ENCODE results near the gene ARHGEF11.

ARHGEF11 gene

DNA sequence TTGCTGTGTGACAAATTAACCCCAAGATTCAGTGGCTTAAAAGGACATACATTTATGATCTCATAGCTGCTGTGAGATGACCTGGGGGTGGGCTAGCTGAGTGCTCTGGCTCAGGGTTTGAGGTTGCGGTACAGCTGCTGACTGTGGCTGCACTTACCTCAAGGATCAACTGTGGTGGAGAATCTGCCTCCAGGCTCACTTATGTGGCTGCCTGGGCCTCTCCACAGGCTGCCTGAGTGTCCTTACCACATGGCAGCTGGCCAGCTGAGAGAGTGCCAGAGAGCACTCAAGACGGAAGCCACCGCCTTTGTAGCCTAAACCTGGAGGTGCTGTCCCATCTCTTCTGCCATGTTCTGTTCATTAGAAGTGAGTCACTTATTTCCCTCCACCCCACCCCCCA lies 119.4 kb downstream of the ARHGEF11 start:
- ATAC-seq (replicated peaks) (peak; percentile 72), DNase-seq (peak in 1 of 3 experiments; percentile 12)
- no peaks in the 10 kb centered on the region for H3K36me3 Mint-ChIP-seq (ENCODE audit: insufficient read depth)
- no peak overlapping the region for H3K27ac Mint-ChIP-seq
- H3K9me3 Mint-ChIP-seq = no peaks in the 10 kb centered on the region
- H3K4me3 Mint-ChIP-seq = no peak overlapping the region
- H3K27me3 Mint-ChIP-seq = peaks cover 85 to 100% of the 10 kb centered on the region in 2 donors
- peaks cover 9 to 13% of the 10 kb centered on the region in 2 donors for H3K4me1 Mint-ChIP-seq (ENCODE audit: low read depth in 2 of 2)

DNA sequence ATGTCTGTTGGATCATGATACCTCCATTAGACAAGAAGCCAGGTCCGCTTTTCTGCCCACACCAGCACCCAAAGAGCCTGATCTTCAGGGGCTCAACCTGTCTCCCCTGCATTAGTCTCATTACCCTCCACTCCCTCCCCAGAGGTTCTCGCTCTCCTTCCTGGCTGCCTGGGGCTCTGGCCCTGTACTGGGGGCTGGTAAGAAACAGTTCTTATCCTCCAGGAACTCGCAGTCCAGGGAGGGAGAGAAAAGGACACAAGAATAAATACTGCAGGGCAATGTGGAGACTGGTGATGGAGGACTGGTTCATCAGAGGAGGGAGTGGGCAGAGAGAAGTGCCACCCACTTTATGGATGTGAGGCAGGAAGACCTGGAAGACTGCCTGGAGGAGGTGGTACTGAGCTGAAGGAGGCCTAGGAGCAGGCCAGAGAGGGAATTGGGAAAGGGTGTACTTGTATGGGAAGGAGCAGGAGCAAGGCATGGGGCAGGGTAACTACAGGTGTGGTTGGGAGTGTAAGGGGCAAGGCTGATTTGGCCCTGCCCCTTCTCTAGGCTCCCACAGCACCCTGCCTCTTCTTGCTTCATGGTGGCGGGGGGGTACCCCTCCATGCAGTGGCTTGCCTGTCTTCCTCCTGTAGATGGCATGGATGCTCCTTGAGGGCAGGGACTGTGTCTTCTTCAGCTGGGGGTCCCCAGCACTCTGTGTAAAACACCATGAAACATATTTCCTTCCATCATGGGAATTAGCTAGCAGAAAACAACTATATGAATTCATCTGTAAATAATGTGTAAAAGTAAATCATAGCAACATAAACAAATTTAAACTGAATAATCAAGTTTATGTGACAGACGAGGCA lies 120.2 kb downstream of the ARHGEF11 start:
- no peak for ATAC-seq (replicated peaks)
- no peak for DNase-seq
- Mint-ChIP-seq H3K4me1 (ENCODE audit: low read depth in 2 of 2) (peaks cover 9 to 16% of the 10 kb centered on the region in 2 donors), H3K27ac (no peak overlapping the region), H3K27me3 (peaks cover 85 to 100% of the 10 kb centered on the region in 2 donors), H3K4me3 (no peak overlapping the region), H3K36me3 (ENCODE audit: insufficient read depth) (peaks cover 2% of the 10 kb centered on the region), H3K9me3 (no peaks in the 10 kb centered on the region)

DNA sequence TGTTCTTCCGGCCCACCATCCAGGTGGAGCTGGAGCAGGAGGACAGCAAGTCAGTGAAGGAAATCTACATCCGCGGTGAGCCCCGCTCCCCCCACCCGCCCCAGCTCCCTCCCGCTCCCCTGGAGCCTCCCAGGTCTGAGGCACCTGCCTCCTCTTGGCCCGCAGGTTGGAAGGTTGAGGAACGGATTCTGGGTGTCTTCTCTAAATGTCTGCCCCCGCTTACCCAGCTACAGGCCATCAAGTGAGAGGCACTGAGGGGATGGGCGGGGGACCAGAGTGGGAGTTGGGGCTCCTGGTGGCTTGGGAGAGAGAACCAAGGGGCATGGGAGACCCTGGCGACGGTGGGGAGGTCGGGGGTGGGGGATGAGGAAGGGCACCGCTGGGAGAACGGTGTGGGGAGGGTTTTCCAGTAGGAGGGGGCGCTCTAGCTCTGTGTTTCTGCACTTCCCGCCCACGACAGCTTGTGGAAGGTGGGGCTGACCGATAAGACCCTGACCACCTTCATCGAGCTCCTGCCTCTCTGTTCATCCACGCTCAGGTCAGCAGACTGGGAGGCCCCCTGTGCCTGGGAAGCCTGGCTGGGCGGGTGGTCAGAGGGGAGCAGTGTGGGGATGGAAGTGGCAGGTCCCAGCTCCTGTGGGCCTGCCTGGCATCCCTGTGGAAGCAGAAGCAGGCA lies 120.9 kb downstream of the ARHGEF11 start:
- Mint-ChIP-seq H3K36me3 (ENCODE audit: insufficient read depth) (peaks cover 2% of the 10 kb centered on the region), H3K27me3 (peaks cover 85 to 99% of the 10 kb centered on the region in 2 donors), H3K4me1 (ENCODE audit: low read depth in 2 of 2) (peaks cover 9 to 17% of the 10 kb centered on the region in 2 donors), H3K4me3 (no peak overlapping the region), H3K9me3 (no peaks in the 10 kb centered on the region), H3K27ac (no peak overlapping the region)
- DNase-seq (no peak), ATAC-seq (replicated peaks) (no peak)

DNA sequence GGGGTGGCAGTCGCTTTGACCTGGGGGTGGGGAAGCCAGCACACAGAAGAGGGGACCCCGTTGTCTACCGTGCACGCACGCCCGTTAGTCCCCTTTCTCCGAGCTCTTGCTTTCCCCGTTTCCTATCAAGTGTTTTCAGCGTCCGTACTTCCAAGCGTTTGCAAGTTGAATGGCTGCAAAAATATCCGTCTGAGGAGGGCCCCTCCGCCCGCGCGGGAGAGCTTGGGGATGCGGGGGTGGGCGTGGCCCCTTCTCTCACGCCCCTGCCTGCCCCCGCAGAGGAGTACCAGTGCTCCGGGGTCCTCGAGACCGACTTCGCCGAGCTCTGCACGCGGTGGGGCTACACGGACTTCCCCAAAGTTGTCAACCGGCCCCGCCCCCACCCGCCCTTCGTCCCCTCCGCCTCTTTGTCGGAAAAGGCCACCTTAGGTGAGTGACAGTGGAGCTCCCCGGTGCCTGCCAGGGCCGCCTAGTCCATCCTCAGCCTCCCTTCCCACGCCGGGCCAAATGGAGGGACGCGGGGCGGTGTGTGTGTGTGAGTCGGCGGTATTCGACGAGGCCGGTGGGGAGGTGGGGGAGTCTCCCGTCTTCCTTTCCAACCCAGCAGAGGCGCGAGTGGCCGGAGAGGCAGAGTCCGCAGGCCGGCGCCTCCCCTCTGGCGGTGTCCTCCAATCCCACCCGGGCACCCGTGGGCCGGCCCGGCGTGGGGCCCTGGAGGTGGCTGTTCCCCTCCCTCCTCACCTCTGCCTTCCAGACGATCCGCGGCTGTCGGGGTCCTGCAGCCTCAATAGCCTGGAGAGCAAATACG lies 121.7 kb downstream of the ARHGEF11 start:
- Mint-ChIP-seq H3K27ac (no peak overlapping the region), H3K36me3 (ENCODE audit: insufficient read depth) (peaks cover 2% of the 10 kb centered on the region), H3K27me3 (peaks cover 83 to 99% of the 10 kb centered on the region in 2 donors), H3K4me1 (ENCODE audit: low read depth in 2 of 2) (peaks cover 9 to 17% of the 10 kb centered on the region in 2 donors), H3K9me3 (no peaks in the 10 kb centered on the region), H3K4me3 (peak overlapping the region; percentile 15 to 44)
- ATAC-seq (replicated peaks) (no peak), DNase-seq (no peak)

DNA sequence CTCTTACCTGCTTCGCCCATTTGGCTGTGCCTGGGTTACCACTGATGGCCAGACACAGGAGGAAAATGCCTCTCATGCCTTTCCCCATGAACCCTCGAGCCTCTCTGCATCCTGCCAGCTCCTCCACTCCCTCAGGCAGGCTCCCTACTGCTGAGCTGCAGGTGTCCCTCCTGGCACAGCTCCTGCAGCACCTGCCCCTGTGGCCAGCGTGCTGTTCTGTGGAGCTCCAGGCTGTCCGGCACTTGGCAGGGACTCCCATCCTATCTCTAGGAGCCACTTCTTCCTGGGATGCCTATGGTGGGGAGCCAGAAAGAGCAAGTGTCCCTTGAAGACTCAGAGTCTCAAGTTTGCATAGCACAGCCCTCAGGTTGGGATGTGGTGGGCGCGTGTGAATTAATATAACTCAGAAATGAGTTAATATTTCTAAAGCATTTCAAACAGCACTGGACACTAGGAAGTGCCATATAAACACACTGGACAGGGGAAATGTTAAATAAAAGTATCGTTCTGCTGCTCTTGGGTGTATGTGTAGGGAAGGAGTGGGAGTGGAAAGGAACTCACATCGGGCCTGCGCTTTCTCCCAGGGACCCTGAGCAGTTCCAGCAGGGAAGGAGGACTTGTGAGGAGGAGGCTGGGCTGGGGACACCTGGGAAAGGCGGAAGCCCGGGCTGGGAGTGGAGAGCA lies 122.4 kb downstream of the ARHGEF11 start:
- no peak for ATAC-seq (replicated peaks)
- Mint-ChIP-seq H3K36me3 (ENCODE audit: insufficient read depth) (peaks cover 2% of the 10 kb centered on the region), H3K9me3 (no peaks in the 10 kb centered on the region), H3K4me3 (peak overlapping the region; percentile 44 to 48), H3K27ac (no peak overlapping the region), H3K4me1 (ENCODE audit: low read depth in 2 of 2) (peaks cover 8 to 17% of the 10 kb centered on the region in 2 donors), H3K27me3 (peaks cover 82 to 99% of the 10 kb centered on the region in 2 donors)
- DNase-seq = no peak

DNA sequence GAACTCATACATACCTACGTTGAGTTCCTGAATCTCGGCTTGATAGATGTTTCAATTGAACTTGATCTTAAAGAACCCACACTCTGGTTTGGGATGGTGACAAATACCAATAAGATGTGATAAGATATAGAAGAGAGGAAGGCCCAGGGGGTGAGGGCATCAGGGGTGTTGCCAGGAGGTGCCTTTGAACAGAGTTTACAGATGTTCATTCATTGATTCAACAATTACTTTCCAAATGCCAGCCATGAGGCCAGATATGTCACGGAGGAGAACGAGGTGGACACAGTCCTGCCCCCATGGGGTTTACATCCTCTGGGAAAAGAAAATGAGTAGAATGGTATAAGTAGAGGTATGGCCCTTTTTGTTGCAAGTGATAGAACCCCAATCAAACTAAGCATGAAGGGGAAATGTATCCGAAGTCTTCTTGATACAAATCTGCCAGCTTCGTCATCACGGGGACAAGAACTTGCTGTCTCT lies 124.5 kb downstream of the ARHGEF11 start:
- peaks cover 73 to 96% of the 10 kb centered on the region in 2 donors for H3K27me3 Mint-ChIP-seq
- no peak overlapping the region for H3K27ac Mint-ChIP-seq
- no peak overlapping the region for H3K4me3 Mint-ChIP-seq
- ATAC-seq (replicated peaks) (no peak), DNase-seq (no peak)
- peaks cover 5 to 8% of the 10 kb centered on the region in 2 donors for H3K4me1 Mint-ChIP-seq (ENCODE audit: low read depth in 2 of 2)
- H3K9me3 Mint-ChIP-seq = no peaks in the 10 kb centered on the region
- peaks cover 2% of the 10 kb centered on the region for H3K36me3 Mint-ChIP-seq (ENCODE audit: insufficient read depth)

DNA sequence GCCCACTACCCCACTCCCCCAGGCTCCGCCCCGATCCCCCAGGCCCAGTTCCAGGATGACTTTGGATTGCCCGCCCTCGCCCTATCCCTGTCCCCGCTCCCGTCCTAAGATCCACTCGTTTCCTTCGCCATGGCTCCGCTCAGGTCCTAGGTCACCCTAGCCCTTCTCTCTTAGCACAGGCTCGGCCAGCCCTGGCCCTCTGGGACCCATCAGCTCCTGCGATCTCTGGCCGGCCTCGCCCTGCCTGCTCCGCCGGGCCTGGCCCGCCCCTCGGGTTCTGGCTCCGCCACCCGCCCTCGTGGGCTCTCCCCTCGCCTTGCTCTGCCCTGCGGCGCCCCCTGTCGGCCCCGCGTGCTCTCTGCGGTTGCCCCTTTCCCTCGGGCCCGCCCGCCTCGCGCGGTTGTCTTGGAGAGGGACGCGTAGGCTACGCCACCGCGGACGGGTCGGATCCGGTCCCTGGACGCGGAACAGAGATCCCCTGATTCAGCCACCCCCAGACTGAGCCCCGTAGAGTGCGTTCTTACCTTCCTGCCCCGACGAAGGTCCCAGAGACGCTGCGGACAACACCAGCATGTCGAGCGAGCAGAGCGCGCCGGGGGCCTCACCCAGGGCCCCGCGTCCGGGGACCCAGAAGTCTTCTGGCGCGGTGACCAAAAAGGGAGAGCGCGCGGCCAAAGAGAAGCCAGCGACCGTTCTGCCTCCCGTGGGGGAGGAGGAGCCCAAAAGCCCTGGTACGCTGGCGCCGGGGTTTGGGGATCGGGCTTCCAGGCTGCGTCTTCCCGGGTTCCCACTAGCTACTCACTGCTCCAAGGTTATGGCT lies 125.1 kb downstream of the ARHGEF11 start, which contains the start of gene LRRC71:
Gene LRRC71, plus strand, starts transcription at position 400 of the 820 bp plus-strand sequence. Its CDS starts 172 bp downstream, at position 572.
- DNase-seq = peak; percentile 42 to 50 (median 43)
- Mint-ChIP-seq H3K27ac (no peak within 1 kb of the TSS), H3K4me3 (no peak within 1 kb of the TSS)

DNA sequence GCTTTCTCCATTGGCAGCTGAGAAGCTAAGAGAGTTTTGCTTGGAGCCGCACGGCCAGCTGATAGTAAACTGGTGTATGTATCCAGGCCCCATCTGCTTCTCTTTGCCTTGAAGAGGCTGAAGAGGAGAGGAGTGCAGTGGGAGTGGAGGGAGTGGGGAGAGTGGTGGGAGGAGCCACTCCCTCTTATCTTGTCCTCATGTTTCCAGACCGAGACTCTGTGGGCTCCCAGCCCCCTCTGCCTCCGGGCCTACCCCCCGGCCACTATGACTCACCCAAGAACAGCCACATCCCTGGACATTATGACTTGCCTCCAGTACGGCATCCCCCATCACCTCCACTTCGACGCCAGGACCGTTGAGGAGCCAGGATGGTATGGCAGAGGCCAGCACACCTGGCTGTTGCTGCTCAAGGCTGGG lies 131.1 kb downstream of the ARHGEF11 start:
- Mint-ChIP-seq H3K27me3 (peaks cover 57 to 90% of the 10 kb centered on the region in 2 donors), H3K4me3 (no peak overlapping the region), H3K4me1 (ENCODE audit: low read depth in 2 of 2) (peaks cover 3 to 4% of the 10 kb centered on the region in 2 donors), H3K27ac (no peak overlapping the region), H3K36me3 (ENCODE audit: insufficient read depth) (no peaks in the 10 kb centered on the region), H3K9me3 (no peaks in the 10 kb centered on the region)
- ATAC-seq (replicated peaks) (no peak), DNase-seq (no peak)

More for the DNA sequence above, 125.1 kb downstream of the ARHGEF11 start, which contains the start of gene LRRC71:
- H3K27me3 Mint-ChIP-seq = peaks cover 73 to 96% of the 10 kb centered on the region in 2 donors
- ATAC-seq (replicated peaks) = peak; percentile 86
- no peaks in the 10 kb centered on the region for H3K9me3 Mint-ChIP-seq
- H3K4me1 Mint-ChIP-seq (ENCODE audit: low read depth in 2 of 2) = peaks cover 5 to 8% of the 10 kb centered on the region in 2 donors
- peaks cover 2% of the 10 kb centered on the region for H3K36me3 Mint-ChIP-seq (ENCODE audit: insufficient read depth)

DNA sequence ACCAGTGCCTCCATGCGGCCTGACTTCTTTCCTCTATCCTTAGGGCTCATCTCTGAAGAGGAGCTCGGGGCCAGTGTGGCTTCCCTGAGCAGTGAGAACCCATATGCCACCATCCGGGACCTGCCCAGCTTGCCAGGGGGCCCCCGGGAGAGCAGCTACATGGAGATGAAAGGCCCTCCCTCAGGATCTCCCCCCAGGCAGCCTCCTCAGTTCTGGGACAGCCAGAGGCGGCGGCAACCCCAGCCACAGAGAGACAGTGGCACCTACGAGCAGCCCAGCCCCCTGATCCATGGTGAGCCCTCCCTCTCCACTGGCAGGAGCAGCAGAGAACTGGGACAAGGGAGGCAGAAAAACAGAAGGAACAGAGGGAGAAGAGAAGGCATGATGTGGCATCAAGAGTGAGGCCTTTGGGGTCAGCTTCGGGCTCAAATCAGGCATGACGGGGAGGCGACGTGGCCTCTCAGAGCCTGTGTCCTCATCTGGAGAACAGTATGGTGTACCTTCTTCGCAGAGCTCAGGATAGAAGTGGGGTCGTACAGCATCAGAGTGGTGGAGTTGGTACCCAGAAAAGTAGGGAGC lies 131.6 kb downstream of the ARHGEF11 start:
- Mint-ChIP-seq H3K4me1 (ENCODE audit: low read depth in 2 of 2) (peaks cover 3 to 4% of the 10 kb centered on the region in 2 donors), H3K9me3 (no peaks in the 10 kb centered on the region), H3K4me3 (no peak overlapping the region), H3K27me3 (peaks cover 52 to 89% of the 10 kb centered on the region in 2 donors), H3K36me3 (ENCODE audit: insufficient read depth) (no peaks in the 10 kb centered on the region), H3K27ac (no peak overlapping the region)
- DNase-seq = no peak
- ATAC-seq (replicated peaks) = no peak

DNA sequence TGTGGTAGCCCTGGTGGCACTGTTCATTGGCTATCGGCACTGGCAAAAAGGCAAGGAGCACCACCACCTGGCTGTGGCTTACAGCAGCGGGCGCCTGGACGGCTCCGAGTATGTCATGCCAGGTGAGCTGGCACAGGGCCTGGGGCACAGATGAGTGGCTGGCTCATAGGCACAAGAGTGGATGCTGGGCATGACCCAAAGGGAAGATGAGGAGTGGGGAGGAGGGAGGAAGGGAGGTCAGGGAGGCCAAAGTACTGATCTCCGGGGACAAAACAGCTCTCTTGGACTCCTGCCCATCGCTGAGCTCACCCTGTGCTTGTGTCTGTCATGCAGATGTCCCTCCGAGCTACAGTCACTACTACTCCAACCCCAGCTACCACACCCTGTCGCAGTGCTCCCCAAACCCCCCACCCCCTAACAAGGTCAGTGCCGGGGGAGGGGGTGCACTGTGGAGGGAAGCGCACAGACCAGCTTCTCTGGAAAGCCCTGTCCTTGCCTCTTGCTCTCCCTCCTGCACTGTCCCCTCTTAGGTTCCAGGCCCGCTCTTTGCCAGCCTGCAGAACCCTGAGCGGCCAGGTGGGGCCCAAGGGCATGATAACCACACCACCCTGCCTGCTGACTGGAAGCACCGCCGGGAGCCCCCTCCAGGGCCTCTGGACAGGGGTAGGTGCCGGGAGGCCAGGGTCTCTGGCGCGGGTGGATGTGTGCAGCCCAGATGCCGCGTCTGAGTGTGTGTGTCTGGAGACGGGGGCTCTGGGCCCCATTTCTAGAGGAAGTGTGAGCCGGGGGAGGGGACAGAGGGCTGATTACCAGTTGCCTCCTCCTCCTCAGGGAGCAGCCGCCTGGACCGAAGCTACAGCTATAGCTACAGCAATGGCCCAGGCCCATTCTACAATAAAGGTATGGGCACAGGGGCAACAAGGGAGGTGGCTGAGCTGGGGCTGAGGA lies 132.4 kb downstream of the ARHGEF11 start:
- Mint-ChIP-seq H3K4me1 (ENCODE audit: low read depth in 2 of 2) (peaks cover 3 to 4% of the 10 kb centered on the region in 2 donors), H3K27ac (no peak overlapping the region), H3K4me3 (no peak overlapping the region), H3K9me3 (no peaks in the 10 kb centered on the region), H3K36me3 (ENCODE audit: insufficient read depth) (no peaks in the 10 kb centered on the region), H3K27me3 (peaks cover 50 to 87% of the 10 kb centered on the region in 2 donors)
- ATAC-seq (replicated peaks) (no peak), DNase-seq (no peak)

DNA sequence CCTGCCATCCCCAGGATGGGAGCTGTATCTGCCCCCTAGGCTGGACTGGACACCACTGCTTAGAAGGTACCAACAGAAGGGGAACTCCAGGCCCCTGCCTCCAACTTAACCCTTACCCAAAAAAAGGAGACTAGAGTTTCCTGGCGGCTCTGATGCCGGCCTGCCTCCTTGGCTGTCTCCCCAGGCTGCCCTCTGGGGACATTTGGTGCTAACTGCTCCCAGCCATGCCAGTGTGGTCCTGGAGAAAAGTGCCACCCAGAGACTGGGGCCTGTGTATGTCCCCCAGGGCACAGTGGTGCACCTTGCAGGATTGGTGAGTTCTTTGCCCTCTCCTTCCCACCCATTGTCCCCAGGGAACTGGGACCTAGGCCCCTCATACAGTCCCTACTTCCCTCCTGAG lies 133.2 kb downstream of the ARHGEF11 start:
- H3K27ac Mint-ChIP-seq = no peak overlapping the region

More for the DNA sequence above, 133.2 kb downstream of the ARHGEF11 start:
- DNase-seq (no peak), ATAC-seq (replicated peaks) (no peak)
- Mint-ChIP-seq H3K4me3 (no peak overlapping the region), H3K9me3 (no peaks in the 10 kb centered on the region), H3K36me3 (ENCODE audit: insufficient read depth) (no peaks in the 10 kb centered on the region), H3K4me1 (ENCODE audit: low read depth in 2 of 2) (peaks cover 3 to 4% of the 10 kb centered on the region in 2 donors), H3K27me3 (peaks cover 50 to 84% of the 10 kb centered on the region in 2 donors)
